Lower leg skin (tissue), 3 donors: ENCODE measurements around the gene SSR1.

Experiments used
- CTCF ChIP-seq, 3 donors: fragments of 450-650 bp; IDR thresholded peaks; one replicate each; pipeline ENCODE4 v1.5.1; 2016; ENCODE audit warnings: antibody characterized with exemption in 3 of 3, mild to moderate bottlenecking in 3 of 3, moderate library complexity in 2 of 3
- POLR2A ChIP-seq, 2 donors: fragments of 450-650 bp; IDR thresholded peaks; one replicate each; pipeline ENCODE4 v1.6.1; 2016 to 2017; ENCODE audit warnings: antibody characterized with exemption in 2 of 2, mild to moderate bottlenecking in 1 of 2, moderate library complexity in 1 of 2

GRCh38 chr6:7271205-7271534 is 41.8 kb downstream of the SSR1 start:
- TF ChIP-seq CTCF (IDR thresholded peaks at IDR 0.05), result no peak
- no peak for TF ChIP-seq POLR2A (IDR thresholded peaks at IDR 0.05)
